ENCODE measurements around the gene AHSG.
"Not testable (repeated sequence)": the region's sequence is repeated elsewhere in the genome, so short reads cannot be mapped to it uniquely, and the experiment has no call there.

Gene AHSG

DNA sequence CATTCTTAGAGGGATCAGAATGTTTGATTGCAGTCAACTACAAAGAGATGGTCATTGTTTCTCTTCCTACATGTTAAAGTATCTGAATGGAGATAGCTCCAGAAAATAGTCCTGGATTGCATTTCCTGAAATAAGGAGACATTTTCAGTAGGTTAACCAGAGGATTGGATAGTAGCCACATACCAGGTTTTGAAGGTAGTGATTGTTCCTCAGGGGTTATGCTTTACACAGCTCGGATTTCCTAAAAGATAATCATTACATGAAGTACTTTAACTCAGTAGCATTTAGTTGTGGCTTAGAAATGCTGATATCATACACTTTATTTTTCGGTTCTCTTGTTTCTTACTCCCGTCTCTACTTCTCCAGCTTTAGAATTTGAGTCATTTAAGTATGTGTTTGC, 32.1 kb upstream of the AHSG start:
- DNase-seq (ENCODE audit: insufficient read length), result no peak
- no peak for TF ChIP-seq TAF1 (IDR thresholded peaks at IDR 0.05; ENCODE audit: borderline replicate concordance, low read depth, low read length)
- no peak for FAIRE-seq

- TF ChIP-seq TAF1 (IDR thresholded peaks at IDR 0.05; ENCODE audit: borderline replicate concordance, low read depth, low read length) (no peak), POLR2A (IDR thresholded peaks at IDR 0.05; ENCODE audit: low read depth, low read length) (no peak)
- FAIRE-seq, result no peak
- no peak for DNase-seq (ENCODE audit: insufficient read length)
Observed at GRCh38 chr3:186582541-186582940, 30.3 kb upstream of the AHSG start.

- no peak for DNase-seq (ENCODE audit: insufficient read length)
- no peak for TF ChIP-seq POLR2AphosphoS5 (IDR thresholded peaks at IDR 0.05; ENCODE audit: low read depth, low read length)
- no peak for FAIRE-seq
Observed at GRCh38 chr3:186583831-186584230, 29.0 kb upstream of the AHSG start.

DNA sequence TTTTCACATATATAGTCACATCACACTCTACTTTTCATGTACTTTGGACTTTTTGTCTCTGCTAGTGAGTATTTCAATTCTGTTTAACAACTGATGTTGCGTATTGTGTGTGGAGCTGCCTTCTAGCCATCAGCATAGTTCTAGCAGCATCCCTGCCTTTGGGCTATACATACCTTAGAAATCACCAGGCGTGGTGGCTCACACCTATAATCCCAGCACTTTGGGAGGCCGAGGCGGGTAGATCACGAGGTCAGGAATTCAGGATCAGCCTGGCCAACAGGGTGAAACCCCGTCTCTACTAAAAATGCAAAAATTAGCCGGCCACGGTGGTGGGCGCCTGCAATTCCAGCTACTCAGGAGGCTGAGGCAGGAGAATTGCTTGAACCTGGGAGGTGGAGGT, 26.6 kb upstream of the AHSG start:
- DNase-seq (ENCODE audit: insufficient read length); FAIRE-seq: not testable (repeated sequence)

- no peak for DNase-seq (ENCODE audit: insufficient read length)
- TF ChIP-seq TAF1 (IDR thresholded peaks at IDR 0.05; ENCODE audit: borderline replicate concordance, low read depth, low read length) (no peak), POLR2AphosphoS5 (IDR thresholded peaks at IDR 0.05; ENCODE audit: low read depth, low read length) (no peak), POLR2A (IDR thresholded peaks at IDR 0.05; ENCODE audit: low read depth, low read length) (no peak)
Observed at GRCh38 chr3:186587183-186587582, 25.7 kb upstream of the AHSG start.

DNA sequence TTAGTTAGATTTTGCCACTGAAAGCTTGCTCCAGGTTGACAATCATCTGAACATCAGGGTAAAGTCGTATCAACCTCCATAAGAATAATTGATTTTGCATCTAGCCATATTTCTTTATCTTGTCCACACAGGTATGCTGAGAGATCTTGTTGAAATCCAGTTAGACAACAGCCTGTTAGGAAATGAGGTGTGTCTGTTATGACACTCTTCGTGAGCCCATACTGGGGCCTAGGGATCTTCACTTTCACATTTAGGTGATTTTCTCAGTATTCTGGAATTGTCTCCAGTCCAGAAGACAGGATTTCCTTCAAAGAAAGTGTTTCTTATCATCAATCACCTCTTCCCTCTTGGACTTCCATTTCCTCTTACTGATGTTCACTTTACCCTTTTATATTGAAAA, 24.2 kb upstream of the AHSG start:
- TF ChIP-seq TAF1 (IDR thresholded peaks at IDR 0.05; ENCODE audit: borderline replicate concordance, low read depth, low read length) (no peak), POLR2A (IDR thresholded peaks at IDR 0.05; ENCODE audit: low read depth, low read length) (no peak), POLR2AphosphoS5 (IDR thresholded peaks at IDR 0.05; ENCODE audit: low read depth, low read length) (no peak)
- no peak for DNase-seq (ENCODE audit: insufficient read length)

More at GRCh38 chr3:186587183-186587582, 25.7 kb upstream of the AHSG start:
- no peak for FAIRE-seq

GRCh38 chr3:186589121-186589520, 23.7 kb upstream of the AHSG start:
- DNase-seq (ENCODE audit: insufficient read length) (no peak), FAIRE-seq (peak; percentile 44)
- no peak for TF ChIP-seq TAF1 (IDR thresholded peaks at IDR 0.05; ENCODE audit: borderline replicate concordance, low read depth, low read length)
- TF ChIP-seq POLR2A (IDR thresholded peaks at IDR 0.05; ENCODE audit: low read depth, low read length), result no peak
- no peak for TF ChIP-seq POLR2AphosphoS5 (IDR thresholded peaks at IDR 0.05; ENCODE audit: low read depth, low read length)

More for the DNA sequence above, 24.2 kb upstream of the AHSG start:
- FAIRE-seq, result no peak

DNA sequence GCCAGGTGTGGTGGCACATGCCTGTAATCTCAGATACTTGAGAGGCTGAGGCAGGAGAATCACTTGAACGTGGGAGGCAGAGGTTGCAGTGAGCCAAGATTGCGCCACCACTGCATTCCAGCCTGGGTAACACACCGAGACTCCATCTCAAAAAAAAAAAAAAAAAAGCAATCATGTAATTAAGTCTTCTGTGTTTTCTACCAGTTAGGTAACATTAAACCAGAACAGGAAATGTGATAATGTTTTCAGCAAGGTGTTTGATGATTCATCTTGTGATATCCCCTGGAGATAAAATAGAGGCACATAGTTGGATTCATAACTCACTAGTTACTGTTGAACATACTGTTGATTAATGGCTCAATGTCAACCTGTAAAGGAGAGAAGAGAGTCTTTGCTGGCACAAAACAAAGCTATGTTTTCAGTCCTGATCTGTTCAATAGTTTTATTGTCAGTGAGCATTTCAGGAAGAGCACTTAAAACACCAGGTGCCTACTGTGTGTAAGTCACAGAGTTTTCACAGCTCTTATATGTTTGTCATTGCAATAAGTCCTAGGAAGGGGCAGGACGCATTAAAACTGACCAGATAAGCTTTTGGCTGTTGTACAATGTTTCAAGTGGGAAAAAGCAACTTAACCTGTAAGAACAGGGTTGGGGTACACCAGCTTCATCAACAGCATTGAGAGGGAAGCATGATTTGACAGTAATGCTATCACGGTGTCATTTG, 22.8 kb upstream of the AHSG start:
- FAIRE-seq, result no peak
- DNase-seq (ENCODE audit: insufficient read length), result no peak
- TF ChIP-seq POLR2AphosphoS5 (IDR thresholded peaks at IDR 0.05; ENCODE audit: low read depth, low read length) (no peak), POLR2A (IDR thresholded peaks at IDR 0.05; ENCODE audit: low read depth, low read length) (no peak), TAF1 (IDR thresholded peaks at IDR 0.05; ENCODE audit: borderline replicate concordance, low read depth, low read length) (no peak)

- FAIRE-seq (no peak), DNase-seq (ENCODE audit: insufficient read length) (no peak)
- TF ChIP-seq POLR2AphosphoS5 (IDR thresholded peaks at IDR 0.05; ENCODE audit: low read depth, low read length), result no peak
- no peak for TF ChIP-seq POLR2A (IDR thresholded peaks at IDR 0.05; ENCODE audit: low read depth, low read length)
- TF ChIP-seq TAF1 (IDR thresholded peaks at IDR 0.05; ENCODE audit: borderline replicate concordance, low read depth, low read length), result no peak
Observed at GRCh38 chr3:186590580-186591295, 22.1 kb upstream of the AHSG start.

DNA sequence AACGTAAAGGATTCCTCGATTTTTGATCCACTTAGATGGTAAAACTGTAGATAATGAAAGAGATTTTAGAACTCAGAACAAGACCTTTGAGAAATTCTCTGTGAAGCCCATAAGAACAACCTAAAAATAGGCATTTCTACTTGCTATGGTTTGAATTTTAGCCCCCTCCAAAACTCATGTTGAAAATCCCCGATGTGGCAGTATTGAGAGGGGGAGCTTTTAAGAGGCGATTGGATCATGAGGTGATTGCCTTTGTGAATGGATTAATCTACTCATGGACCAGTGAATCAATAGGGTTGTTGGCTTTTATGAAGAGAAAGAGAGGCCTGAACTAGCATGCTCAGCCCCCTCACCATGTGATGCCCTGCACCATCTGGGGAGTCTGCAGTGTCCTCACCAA, 20.2 kb upstream of the AHSG start:
- TF ChIP-seq POLR2A (IDR thresholded peaks at IDR 0.05; ENCODE audit: low read depth, low read length), result no peak
- no peak for DNase-seq (ENCODE audit: insufficient read length)
- FAIRE-seq, result no peak

GRCh38 chr3:186593862-186594261, 19.0 kb upstream of the AHSG start:
- FAIRE-seq, result no peak
- DNase-seq (ENCODE audit: insufficient read length), result no peak
- TF ChIP-seq TAF1 (IDR thresholded peaks at IDR 0.05; ENCODE audit: borderline replicate concordance, low read depth, low read length) (no peak), POLR2AphosphoS5 (IDR thresholded peaks at IDR 0.05; ENCODE audit: low read depth, low read length) (no peak), POLR2A (IDR thresholded peaks at IDR 0.05; ENCODE audit: low read depth, low read length) (no peak)

DNA sequence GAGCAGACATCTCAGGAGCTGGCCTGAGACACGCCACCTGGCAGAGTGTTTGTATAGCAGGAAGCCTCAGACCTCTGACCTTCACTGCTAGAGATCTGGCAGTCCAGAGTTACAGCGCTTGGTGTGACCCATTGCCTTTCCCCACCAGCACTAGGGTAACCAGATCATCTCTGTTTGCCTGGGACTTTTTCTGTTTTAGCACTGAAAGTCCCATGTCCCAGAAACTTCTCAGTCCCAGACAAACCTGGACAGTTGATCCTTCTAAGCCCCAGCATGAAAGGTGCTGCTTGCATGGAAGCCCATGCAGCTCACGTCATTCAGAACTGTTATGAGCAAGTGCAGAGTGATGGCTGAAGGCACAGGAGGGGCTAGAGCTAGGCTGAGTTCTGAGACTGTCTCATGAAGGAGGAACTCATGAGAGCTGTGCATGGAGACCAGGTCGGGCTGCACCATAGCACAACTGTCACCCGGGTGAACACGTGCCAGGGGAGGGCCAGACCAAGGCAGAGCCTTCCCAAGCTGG, 18.2 kb upstream of the AHSG start:
- FAIRE-seq (no peak), DNase-seq (ENCODE audit: insufficient read length) (no peak)
- TF ChIP-seq POLR2A (IDR thresholded peaks at IDR 0.05; ENCODE audit: low read depth, low read length) (no peak), POLR2AphosphoS5 (IDR thresholded peaks at IDR 0.05; ENCODE audit: low read depth, low read length) (no peak), TAF1 (IDR thresholded peaks at IDR 0.05; ENCODE audit: borderline replicate concordance, low read depth, low read length) (no peak)
